ENCODE results near the gene C12orf50.
"Not testable (repeated sequence)": the region's sequence is repeated elsewhere in the genome, so short reads cannot be mapped to it uniquely, and the experiment has no call there.

The C12orf50 gene, protein sequence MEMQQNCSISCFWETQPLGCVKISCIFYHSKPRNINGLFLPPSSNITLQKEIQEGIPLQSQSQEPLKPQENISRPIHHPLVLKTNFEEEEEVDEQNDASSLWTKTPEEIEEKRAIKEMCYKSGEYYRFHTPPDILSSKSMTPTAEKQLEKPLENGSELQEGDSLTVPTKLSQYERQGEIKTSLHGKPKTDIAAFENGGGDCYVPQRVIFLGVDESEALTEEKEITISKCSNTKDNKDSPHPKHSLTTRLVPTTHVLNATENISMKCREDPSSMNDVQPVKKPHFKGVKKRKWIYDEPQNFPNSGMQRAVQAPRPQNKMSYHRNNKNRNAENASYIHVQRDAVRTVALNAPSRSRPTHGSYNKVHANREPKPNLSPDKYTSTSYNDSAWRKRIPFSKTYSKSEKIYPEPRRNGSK

GRCh38 chr12:88029093-88029665 lies at the start of gene C12orf50:
Gene C12orf50, minus strand, starts transcription at chr12:88029401. Its CDS starts 2,439 bp downstream, at chr12:88026962.
- no peak for DNase-seq
- in situ Hi-C loops (cut with MboI; ENCODE audit: low pct_unique_long_range_greater_than_20kb, low sequenced_read_pairs), result no loop called here

DNA sequence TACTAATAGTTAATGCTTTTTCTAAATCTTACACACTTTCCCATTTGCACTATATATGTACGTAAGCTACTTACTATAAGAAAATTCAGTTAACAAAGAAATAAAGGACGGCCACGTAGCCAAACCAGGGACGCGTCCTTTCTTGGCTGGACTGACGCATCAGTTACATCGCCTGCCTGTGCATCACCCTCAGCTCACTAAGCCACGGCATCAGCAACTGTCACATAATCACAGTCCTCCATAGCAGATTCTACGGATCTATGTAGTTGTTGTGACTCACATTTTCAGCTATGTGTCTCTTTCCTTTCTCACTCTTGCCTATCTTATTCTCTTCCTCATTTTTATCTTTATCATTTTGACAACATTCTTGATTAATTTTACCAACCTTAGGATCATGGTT lies 38.1 kb upstream of the C12orf50 start:
- in situ Hi-C loops (cut with MboI; ENCODE audit: low pct_unique_long_range_greater_than_20kb, low sequenced_read_pairs), result no loop called here
- DNase-seq, result no peak

GRCh38 chr12:88063375-88063774 lies 34.2 kb upstream of the C12orf50 start:
- in situ Hi-C loops (cut with MboI; ENCODE audit: low pct_unique_long_range_greater_than_20kb, low sequenced_read_pairs), result no loop called here
- DNase-seq, result no peak

GRCh38 chr12:88062474-88062873 lies 33.3 kb upstream of the C12orf50 start:
- in situ Hi-C loops (cut with MboI; ENCODE audit: low pct_unique_long_range_greater_than_20kb, low sequenced_read_pairs), result no loop called here
- DNase-seq, result peak; percentile 41

DNA sequence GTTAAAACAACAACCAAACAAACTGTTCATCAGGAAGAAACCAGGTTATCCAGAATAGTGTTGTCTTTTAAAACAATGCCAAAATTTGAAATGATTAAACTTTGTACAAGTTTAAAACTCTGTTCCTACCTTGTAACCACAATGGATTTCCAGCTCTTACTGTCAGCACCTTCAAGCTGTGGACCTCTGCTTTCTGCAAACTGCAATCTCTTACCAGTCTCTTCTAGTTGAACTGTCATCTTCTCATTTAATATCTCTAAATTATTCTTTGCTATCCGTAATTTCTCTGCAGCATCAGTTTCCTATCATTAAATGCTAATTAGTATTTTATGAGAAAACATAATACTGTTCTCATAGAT lies 29.5 kb upstream of the C12orf50 start:
- in situ Hi-C loops (cut with MboI; ENCODE audit: low pct_unique_long_range_greater_than_20kb, low sequenced_read_pairs), result no loop called here
- DNase-seq, result no peak

DNA sequence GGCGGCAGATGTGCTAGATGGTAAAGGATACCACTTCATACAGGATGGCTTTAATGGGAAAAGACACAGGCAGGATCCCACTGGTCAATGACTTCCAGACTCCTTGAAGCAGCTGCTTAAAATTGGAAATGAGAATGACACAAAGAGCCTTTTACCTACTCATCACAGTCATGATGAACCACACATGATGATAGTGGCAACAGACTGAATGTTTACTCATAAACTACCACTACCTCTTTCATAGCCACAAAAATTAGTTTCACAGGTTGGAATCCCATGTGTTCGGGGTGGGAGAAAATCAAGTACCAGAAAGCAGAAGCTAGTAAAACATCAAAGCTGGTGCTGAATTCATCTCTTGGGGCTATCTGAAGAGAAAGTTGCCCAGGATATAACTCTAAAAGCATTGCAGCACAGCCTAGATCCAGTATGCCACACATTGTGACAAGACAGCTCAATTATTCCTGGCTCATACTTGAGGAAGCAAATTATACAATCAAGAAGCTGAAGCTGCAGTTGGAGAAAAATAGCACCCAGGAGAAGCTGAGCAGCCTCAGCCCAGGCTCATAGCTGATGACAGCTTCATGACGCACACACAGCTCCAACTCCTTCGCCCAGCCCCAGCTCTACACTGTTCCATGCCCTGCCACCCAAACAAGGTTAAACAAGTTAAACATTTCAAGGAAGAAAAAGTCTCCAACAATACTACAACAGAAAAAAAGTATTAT lies 29.0 kb upstream of the C12orf50 start:
- in situ Hi-C loops (cut with MboI; ENCODE audit: low pct_unique_long_range_greater_than_20kb, low sequenced_read_pairs), result no loop called here
- DNase-seq, result no peak

DNA sequence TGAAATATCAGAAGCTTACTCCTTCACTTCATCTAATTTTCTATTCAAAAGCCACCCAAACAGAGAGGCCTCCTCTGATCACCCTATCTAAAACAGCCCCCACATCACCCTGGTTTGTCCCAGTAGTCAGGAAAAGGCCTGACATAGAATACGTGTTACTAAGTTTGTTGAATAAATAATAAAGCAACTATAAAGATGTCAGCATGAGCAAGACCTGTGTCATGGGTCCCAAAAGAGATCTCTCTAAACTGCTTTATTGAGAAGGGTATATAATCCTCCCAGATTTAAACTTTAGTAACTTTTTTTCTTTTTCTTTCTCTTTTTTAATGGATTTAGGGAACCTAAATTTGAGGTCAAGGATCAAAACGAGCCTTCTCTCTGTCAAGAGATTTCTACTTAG lies 27.4 kb upstream of the C12orf50 start:
- in situ Hi-C loops (cut with MboI; ENCODE audit: low pct_unique_long_range_greater_than_20kb, low sequenced_read_pairs), result no loop called here
- no peak for DNase-seq

DNA sequence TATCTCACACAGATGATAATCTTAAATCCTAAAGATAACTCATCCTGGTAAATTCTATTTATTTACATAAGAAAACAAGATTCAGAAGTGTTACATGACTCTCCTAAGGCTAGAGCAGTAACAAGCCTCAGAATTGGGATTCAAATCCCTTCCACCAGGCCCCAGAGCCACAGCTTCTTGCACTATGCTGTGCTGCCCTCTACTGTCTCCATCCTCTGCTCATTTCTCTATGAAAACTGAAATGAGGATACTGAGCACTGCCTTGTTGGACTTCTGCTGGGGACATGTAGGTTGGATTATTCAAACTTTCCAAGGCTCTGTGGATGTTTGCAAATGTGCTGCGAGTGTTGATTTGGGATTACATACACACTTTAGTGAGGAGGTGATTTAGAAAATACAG lies 23.5 kb upstream of the C12orf50 start:
- in situ Hi-C loops (cut with MboI; ENCODE audit: low pct_unique_long_range_greater_than_20kb, low sequenced_read_pairs), result no loop called here
- peak; percentile 52 for DNase-seq

- in situ Hi-C loops (cut with MboI; ENCODE audit: low pct_unique_long_range_greater_than_20kb, low sequenced_read_pairs), result no loop called here
- no peak for DNase-seq
These were observed 14.8 kb upstream of the C12orf50 start for GRCh38 chr12:88044035-88044434.

DNA sequence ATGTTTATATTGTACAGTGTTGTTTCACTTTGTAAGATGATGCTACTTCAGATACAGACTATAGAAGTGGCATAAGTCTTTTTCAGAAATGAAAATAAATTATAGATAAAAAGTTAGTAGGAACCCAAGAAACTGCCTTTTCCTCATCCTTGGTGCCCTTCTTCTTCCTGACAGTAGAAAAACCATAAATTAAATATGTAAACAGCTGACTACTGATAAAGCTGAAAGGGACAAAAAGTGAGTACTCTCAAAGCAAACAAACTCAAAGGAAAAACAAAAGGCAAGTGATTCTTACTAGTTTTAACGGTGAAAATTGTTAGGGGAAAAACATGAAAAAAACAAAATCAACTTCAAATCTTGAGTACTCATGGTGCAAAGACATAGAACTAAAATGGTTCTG lies 8.6 kb upstream of the C12orf50 start:
- no peak for DNase-seq

GRCh38 chr12:88036353-88036965 lies 7.3 kb upstream of the C12orf50 start:
- in situ Hi-C loops (cut with MboI; ENCODE audit: low pct_unique_long_range_greater_than_20kb, low sequenced_read_pairs), result no loop called here
- DNase-seq, result peak; percentile 29

More for the DNA sequence above, 8.6 kb upstream of the C12orf50 start:
- in situ Hi-C loops (cut with MboI; ENCODE audit: low pct_unique_long_range_greater_than_20kb, low sequenced_read_pairs), result no loop called here

- in situ Hi-C loops (cut with MboI; ENCODE audit: low pct_unique_long_range_greater_than_20kb, low sequenced_read_pairs), result no loop called here
- no peak for DNase-seq
These were observed 6.7 kb upstream of the C12orf50 start for GRCh38 chr12:88035907-88036289.

DNA sequence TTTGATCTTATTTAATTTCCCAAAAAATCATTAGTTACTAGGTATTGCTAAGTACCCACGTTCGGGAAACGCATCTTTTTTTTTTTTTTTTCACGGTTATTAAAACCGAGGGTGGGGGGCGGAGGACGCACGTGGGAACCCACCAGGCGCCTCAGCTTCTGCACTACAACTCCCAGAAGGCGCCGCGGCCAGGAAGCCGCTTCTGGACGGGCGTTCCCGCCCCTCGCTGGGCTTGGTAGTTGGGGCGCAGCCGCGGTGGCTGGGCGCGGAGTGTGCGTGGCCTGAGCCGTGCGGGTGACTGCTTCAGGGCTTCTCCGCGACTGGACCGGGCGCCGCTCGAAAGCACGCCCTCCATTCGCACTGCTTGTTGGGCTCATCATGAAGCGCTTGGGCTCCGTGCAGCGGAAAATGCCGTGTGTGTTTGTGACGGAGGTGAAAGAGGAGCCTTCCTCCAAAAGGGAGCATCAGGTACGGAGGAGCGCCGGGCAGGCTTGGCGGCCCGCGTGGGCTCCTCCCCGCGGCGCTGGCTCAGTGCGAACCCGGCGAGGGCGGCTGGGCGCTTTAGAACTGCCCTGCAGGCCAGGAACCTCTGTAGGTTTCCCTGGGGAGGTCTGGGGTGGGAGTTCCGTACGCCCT lies 6.2 kb upstream of the C12orf50 start:
- peak; percentile 90 for DNase-seq
- in situ Hi-C loops (cut with MboI; ENCODE audit: low pct_unique_long_range_greater_than_20kb, low sequenced_read_pairs), result no loop called here

DNA sequence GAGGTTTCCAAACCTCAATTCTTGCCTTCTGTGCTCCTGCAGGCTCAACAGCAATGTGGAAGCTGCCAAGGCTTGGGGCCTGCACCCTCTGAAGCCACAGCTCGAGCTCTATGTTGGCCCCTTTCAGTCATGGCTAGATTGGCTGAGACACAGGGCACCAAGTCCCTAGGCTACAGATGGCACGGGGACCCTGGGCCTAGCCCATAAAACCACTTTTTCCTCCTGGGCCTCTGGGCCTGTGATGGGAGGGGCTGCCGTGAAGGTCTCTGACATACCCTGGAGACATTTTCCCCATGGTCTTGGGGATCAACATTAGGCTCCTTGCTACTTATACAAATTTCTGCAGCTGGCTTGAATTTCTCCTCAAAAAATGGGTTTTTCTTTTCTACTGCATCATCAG lies 2.0 kb upstream of the C12orf50 start:
- in situ Hi-C loops (cut with MboI; ENCODE audit: low pct_unique_long_range_greater_than_20kb, low sequenced_read_pairs); DNase-seq: not testable (repeated sequence)

DNA sequence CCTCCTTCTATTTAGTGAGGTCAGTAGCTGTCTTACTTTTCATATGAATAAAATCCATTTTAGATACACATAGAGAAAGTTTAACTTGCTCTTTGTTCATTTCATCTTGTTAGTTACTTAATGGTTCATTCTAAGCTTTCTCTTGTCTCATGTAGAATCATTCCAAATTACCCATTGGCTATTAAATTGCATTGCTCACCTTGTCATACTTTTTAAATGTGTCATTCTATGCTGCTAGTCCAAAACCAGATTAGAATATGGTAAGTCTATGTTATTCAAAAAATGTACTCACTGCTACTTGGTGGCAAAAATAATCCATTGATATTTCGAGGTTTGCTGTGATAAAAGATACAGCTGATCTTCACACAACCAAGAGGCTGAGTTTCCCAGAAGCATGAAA lies 3.0 kb downstream of the C12orf50 start:
- DNase-seq, result no peak
- in situ Hi-C loops (cut with MboI; ENCODE audit: low pct_unique_long_range_greater_than_20kb, low sequenced_read_pairs), result no loop called here

GRCh38 chr12:88017964-88018363 lies 11.2 kb downstream of the C12orf50 start:
- DNase-seq, result no peak
- in situ Hi-C loops (cut with MboI; ENCODE audit: low pct_unique_long_range_greater_than_20kb, low sequenced_read_pairs), result no loop called here

DNA sequence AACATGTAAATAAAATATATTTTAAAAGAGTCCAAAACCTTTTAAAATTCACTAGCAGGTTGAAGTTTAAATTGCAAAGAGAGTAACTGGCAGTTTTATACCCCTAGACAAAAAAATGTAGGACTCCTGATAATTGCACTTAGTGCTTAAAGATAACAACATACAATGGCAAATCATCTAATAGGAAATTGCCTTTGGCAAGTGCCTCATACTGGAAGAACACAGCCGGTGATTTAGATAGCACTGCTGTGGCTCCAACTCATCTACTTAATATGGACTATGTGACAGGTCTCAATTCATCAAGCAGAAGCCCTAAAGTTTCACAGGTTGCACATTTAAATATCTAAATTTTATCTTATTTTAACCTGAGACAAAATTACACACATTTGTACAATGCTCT lies 13.4 kb downstream of the C12orf50 start:
- no peak for DNase-seq

DNA sequence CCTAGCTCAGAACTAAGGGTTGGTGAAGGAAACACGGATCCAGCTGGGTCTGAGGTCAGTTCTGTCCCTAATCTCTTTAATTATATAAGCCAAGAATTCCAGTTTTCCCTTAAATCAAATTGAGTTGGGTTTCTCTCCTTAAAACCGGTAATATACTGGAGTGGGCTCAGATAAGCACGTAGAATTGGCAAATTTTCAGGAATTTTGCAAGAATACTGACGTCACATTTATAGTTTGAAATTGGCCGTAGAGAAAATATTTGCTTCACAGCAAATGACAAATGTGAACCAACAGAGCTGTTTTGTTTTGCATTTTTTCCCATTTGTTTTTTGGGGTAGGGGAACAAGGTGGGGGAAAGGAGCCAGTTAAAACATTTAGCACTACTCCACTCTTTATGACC lies 17.4 kb downstream of the C12orf50 start:
- in situ Hi-C loops (cut with MboI; ENCODE audit: low pct_unique_long_range_greater_than_20kb, low sequenced_read_pairs), result no loop called here

More for the DNA sequence above, 13.4 kb downstream of the C12orf50 start:
- in situ Hi-C loops (cut with MboI; ENCODE audit: low pct_unique_long_range_greater_than_20kb, low sequenced_read_pairs), result no loop called here

DNA sequence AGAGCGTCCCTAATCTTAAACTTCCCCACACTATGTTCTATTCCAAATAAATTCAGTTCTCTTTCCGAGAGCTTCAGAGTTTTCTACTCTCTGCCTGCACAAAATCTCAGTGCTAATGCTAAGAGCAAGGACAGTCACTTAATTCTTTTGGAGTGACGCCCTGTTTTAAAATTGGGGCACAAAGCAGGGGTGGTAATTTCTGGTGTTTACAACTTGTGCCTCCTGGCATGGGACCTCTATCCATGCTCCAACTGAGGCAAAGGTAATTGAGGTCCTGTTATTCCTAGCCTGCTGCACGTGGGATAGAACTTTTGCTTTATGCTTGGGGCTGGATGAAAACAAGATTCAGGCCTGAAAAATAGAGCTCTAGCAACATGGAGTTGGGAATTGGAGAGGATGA lies 22.9 kb downstream of the C12orf50 start:
- in situ Hi-C loops (cut with MboI; ENCODE audit: low pct_unique_long_range_greater_than_20kb, low sequenced_read_pairs), result no loop called here
- DNase-seq, result no peak

More for the DNA sequence above, 17.4 kb downstream of the C12orf50 start:
- no peak for DNase-seq

Data from KBM-7 (cell line).